ENCODE data around the gene TXNRD2. TPM values are rescaled to one million over a fixed set of nuclear protein-coding genes. Genes with fewer than 3 reads are reported as not detected.

TXNRD2 gene
- total RNA-seq, 4 donors from 2014 or later: 19.5 to 34.5 (median 25.6) TPM

DNA sequence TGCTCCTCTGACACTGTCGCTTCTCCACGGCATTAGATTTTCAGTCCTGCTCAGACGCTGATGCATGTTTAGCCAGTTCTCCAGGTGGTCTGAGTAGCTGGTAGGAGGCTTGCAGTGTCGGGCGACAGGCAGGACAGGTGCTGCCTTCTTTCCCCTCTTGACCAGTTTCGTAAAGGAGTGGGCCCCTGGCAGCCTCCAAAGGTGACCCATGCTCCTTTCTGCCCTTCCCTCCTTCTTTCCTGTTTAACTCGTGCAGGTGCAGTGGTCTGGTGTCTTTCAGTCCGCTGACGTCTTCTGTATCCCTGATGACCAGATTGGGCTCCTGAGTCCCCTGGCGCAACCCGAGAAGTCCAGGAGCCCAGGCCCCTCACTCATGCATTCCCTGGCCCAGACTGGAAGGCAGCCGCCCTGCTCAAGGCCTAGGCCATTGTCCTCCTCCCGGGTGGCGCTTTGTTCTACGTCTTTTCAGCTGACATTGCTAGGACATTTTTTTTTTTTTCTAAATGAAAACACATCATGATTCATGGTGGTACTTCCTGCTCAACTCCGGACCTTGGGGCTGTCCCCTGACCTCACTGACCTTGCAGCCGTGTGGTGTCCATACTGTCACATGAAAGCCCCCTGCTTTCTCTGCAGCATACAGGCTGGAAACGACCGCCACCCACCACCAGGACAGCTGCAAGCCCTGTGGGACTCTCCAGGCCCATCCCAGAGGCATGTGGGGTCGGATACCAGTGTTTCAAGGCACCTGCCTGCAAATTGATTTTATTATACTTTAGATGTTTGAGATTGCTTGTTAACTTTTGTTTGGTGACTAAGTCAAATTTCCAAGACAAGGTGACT lies 25.5 kb upstream of the TXNRD2 start:
- H3K27me3 ChIP-seq: no peaks in the 10 kb centered on the region
- 79 to 81% methylated on average over 20 of the region's 20 CpGs for WGBS, 2 donors
- no peak overlapping the region for H3K27ac ChIP-seq
- no peak for DNase-seq
- intact Hi-C loops (cut with DNase I): no loop called here
- TF ChIP-seq POLR2A (IDR thresholded peaks at IDR 0.05): no peak
- TF ChIP-seq, protein P1, sequence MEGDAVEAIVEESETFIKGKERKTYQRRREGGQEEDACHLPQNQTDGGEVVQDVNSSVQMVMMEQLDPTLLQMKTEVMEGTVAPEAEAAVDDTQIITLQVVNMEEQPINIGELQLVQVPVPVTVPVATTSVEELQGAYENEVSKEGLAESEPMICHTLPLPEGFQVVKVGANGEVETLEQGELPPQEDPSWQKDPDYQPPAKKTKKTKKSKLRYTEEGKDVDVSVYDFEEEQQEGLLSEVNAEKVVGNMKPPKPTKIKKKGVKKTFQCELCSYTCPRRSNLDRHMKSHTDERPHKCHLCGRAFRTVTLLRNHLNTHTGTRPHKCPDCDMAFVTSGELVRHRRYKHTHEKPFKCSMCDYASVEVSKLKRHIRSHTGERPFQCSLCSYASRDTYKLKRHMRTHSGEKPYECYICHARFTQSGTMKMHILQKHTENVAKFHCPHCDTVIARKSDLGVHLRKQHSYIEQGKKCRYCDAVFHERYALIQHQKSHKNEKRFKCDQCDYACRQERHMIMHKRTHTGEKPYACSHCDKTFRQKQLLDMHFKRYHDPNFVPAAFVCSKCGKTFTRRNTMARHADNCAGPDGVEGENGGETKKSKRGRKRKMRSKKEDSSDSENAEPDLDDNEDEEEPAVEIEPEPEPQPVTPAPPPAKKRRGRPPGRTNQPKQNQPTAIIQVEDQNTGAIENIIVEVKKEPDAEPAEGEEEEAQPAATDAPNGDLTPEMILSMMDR (IDR thresholded peaks at IDR 0.05): no peak
- H3K9me3 ChIP-seq: no peaks in the 10 kb centered on the region
- peaks cover 14 to 26% of the 10 kb centered on the region in 2 donors for H3K4me1 ChIP-seq
- peaks cover 0 to 17% of the 10 kb centered on the region in 2 donors for H3K36me3 ChIP-seq
- H3K4me3 ChIP-seq (replicated peaks in 1 of 3): no peak overlapping the region

DNA sequence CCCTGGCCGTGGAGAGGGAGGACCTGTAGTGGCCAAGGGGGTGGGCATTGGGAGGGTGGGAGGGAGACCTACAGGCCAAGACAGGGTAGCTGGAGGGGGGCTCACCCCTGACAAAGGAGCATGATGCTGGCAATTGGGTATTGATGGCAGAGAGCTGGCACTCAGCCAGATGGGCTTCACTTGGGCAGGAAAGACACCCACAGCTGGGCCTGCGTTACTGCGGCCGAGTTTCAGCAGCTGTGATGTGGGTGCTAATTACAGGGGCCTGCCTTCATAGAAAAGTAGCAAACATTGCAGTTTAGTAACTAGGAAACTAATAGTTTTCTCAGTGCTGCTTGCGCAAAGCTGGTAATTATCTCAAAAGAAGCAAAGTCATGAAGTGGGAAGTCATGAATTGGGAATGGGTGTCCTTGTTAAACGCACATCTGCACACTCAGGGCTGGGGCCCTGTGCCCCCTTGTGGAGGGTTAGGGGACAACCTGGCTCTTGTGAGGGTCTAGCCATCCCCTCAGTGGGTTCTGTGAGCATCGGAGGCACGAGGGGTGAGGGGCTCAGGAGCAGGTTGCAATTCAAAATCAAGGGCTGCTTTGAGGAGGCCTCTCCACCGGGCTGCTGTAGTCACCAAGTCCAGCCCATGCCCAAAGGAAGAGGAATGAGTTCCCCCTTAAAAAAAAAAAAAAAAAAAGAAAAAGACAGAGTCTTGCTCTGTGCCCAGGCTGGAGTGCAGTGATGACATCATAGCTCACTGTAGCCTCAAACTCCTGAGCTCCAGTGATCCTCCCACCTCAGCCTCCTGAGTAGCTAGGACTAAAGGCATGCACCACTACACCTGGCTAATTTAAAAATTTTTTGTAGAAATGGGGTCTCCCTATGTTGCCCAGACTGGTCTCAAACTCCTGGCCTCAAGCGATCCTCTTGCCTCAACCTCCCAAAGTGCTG lies 24.4 kb upstream of the TXNRD2 start:
- Histone ChIP-seq H3K36me3 (peaks cover 0 to 11% of the 10 kb centered on the region in 2 donors), H3K27me3 (no peaks in the 10 kb centered on the region), H3K27ac (peak overlapping the region; percentile 18 to 62 (median 55)), H3K9me3 (no peaks in the 10 kb centered on the region), H3K4me1 (peaks cover 17 to 19% of the 10 kb centered on the region in 2 donors), H3K4me3 (replicated peaks in 1 of 3) (no peak overlapping the region)
- intact Hi-C loops (cut with DNase I): no loop called here
- 61 to 70% methylated on average over 10 of the region's 10 CpGs for WGBS, 2 donors
- TF ChIP-seq, protein P1 (IDR thresholded peaks at IDR 0.05): peak in 3 of 6 experiments; percentile 4 to 12 (median 12)
- TF ChIP-seq POLR2A (IDR thresholded peaks at IDR 0.05): no peak
- peak; percentile 54 to 71 for DNase-seq

DNA sequence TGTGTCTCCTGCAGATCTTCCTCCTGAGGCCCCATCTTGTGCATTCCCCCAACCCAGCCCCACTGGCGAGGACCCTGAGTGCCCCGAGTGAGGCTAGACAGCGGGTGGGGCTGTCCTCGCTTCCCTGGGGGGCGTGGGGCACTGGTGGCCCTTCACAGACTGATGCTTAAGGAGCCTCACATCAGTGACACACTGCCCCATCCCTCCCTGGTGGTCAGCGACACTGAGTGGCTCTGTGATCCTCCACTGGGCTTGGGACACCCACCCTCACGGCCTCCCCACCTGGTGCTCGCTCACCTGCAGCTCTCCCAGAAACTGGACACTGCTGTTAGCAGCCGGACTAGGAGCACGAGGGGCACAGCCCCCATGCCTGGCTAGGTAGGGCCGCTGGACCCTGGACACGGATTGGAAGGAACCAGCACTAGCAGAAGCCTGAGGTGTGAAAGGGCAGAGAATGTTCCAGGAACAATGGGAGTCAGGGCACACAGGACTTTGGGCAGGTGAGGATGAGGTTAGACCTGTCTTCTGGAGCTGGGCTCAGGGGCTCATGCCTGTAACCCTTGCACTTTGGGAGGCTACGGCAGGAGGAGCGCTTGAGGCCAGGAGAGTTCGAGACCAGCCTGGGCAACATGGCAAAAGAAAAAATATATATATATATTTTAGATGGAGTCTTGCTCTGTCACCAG lies 23.2 kb upstream of the TXNRD2 start:
- Histone ChIP-seq H3K27ac (peak overlapping the region; percentile 18 to 62 (median 55)), H3K9me3 (no peaks in the 10 kb centered on the region), H3K4me1 (peaks cover 17 to 21% of the 10 kb centered on the region in 2 donors), H3K36me3 (peaks cover 0 to 11% of the 10 kb centered on the region in 2 donors), H3K4me3 (replicated peaks in 1 of 3) (no peak overlapping the region), H3K27me3 (no peaks in the 10 kb centered on the region)
- intact Hi-C loops (cut with DNase I): no loop called here
- TF ChIP-seq POLR2A (IDR thresholded peaks at IDR 0.05): no peak
- WGBS, 2 donors: 85 to 86% methylated on average over 10 to 15 of the region's 15 CpGs
- DNase-seq: no peak

DNA sequence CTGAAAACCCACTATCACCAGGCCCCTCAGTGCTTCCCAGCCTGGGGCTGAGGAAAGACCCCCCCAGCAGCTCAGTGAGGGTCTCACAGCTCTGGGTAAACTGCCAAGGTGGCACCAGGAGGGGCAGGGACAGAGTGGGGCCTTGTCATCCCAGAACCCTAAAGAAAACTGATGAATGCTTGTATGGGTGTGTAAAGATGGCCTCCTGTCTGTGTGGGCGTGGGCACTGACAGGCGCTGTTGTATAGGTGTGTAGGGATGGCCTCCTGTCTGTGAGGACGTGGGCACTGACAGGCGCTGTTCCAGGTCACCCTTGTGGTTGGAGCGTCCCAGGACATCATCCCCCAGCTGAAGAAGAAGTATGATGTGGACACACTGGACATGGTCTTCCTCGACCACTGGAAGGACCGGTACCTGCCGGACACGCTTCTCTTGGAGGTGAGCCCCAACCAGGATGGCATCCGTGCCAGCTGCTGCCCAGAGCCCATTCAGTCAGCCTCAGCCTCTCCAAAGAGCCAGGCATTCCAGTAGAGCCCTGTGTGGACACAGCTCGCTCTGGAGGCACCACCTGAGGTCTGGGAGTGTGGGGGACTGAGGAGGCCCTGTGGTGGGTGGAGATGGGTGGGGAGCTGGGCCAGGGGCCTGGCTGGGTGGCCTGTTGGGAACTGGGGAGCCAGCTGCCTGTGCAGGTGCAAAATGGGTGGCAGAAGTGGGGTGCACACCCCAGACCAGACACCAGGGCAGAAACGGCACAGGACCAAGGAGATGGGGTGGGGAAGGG lies 22.4 kb upstream of the TXNRD2 start:
- H3K4me1 ChIP-seq: peaks cover 23 to 27% of the 10 kb centered on the region in 2 donors
- H3K9me3 ChIP-seq: no peaks in the 10 kb centered on the region
- peak in 1 of 2 donors; percentile 39 for DNase-seq
- intact Hi-C loops (cut with DNase I): no loop called here
- peaks cover 0 to 4% of the 10 kb centered on the region in 2 donors for H3K36me3 ChIP-seq
- no peaks in the 10 kb centered on the region for H3K27me3 ChIP-seq
- TF ChIP-seq, protein P1 (IDR thresholded peaks at IDR 0.05): no peak
- TF ChIP-seq POLR2A (IDR thresholded peaks at IDR 0.05): no peak
- 83 to 89% methylated on average over 8 to 10 of the region's 12 CpGs for WGBS, 2 donors
- H3K4me3 ChIP-seq (replicated peaks in 1 of 3): no peak overlapping the region
- H3K27ac ChIP-seq: peak overlapping the region in 1 of 3 donors; percentile 62

All from thyroid gland (tissue), 4 donors.